ENCODE data around the gene ARHGAP6.

ARHGAP6 gene

GRCh38 chrX:11698702-11699101 lies 33.0 kb upstream of the ARHGAP6 start:
- H3K27me3 ChIP-seq (replicated peaks; ENCODE audit: control insufficient read depth, insufficient read depth, low read length) = no peaks in the 10 kb centered on the region
- no peak for DNase-seq (ENCODE audit: extremely low read depth, insufficient read length)
- no peaks in the 10 kb centered on the region for H3K36me3 ChIP-seq (ENCODE audit: control insufficient read depth, insufficient read depth, low read length)
- H3K4me3 ChIP-seq (replicated peaks; ENCODE audit: low read depth, low read length) = no peak overlapping the region
- no peak for TF ChIP-seq CTCF (IDR thresholded peaks at IDR 0.05; ENCODE audit: insufficient read depth, low read length, poor library complexity, severe bottlenecking)

- H3K4me3 ChIP-seq (replicated peaks; ENCODE audit: low read depth, low read length) = no peak overlapping the region
These were observed 22.5 kb upstream of the ARHGAP6 start for GRCh38 chrX:11688201-11688600.

GRCh38 chrX:11687157-11687556 lies 21.4 kb upstream of the ARHGAP6 start:
- H3K36me3 ChIP-seq (ENCODE audit: control insufficient read depth, insufficient read depth, low read length) = no peaks in the 10 kb centered on the region
- H3K27me3 ChIP-seq (replicated peaks; ENCODE audit: control insufficient read depth, insufficient read depth, low read length) = no peaks in the 10 kb centered on the region
- no peak for TF ChIP-seq CTCF (IDR thresholded peaks at IDR 0.05; ENCODE audit: insufficient read depth, low read length, poor library complexity, severe bottlenecking)
- H3K4me3 ChIP-seq (replicated peaks; ENCODE audit: low read depth, low read length) = no peak overlapping the region
- DNase-seq (ENCODE audit: extremely low read depth, insufficient read length) = no peak

More at GRCh38 chrX:11688201-11688600, 22.5 kb upstream of the ARHGAP6 start:
- no peaks in the 10 kb centered on the region for H3K36me3 ChIP-seq (ENCODE audit: control insufficient read depth, insufficient read depth, low read length)
- TF ChIP-seq CTCF (IDR thresholded peaks at IDR 0.05; ENCODE audit: insufficient read depth, low read length, poor library complexity, severe bottlenecking) = no peak
- no peaks in the 10 kb centered on the region for H3K27me3 ChIP-seq (replicated peaks; ENCODE audit: control insufficient read depth, insufficient read depth, low read length)
- DNase-seq (ENCODE audit: extremely low read depth, insufficient read length) = no peak

- Histone ChIP-seq H3K36me3 (ENCODE audit: control insufficient read depth, insufficient read depth, low read length) (no peaks in the 10 kb centered on the region), H3K27me3 (replicated peaks; ENCODE audit: control insufficient read depth, insufficient read depth, low read length) (no peaks in the 10 kb centered on the region), H3K4me3 (replicated peaks; ENCODE audit: low read depth, low read length) (no peak overlapping the region)
- no peak for DNase-seq (ENCODE audit: extremely low read depth, insufficient read length)
- TF ChIP-seq CTCF (IDR thresholded peaks at IDR 0.05; ENCODE audit: insufficient read depth, low read length, poor library complexity, severe bottlenecking) = no peak
These were observed 17.3 kb upstream of the ARHGAP6 start for GRCh38 chrX:11683057-11683456.

GRCh38 chrX:11678158-11678557 lies 12.4 kb upstream of the ARHGAP6 start:
- DNase-seq (ENCODE audit: extremely low read depth, insufficient read length) = no peak

More at GRCh38 chrX:11678158-11678557, 12.4 kb upstream of the ARHGAP6 start:
- TF ChIP-seq CTCF (IDR thresholded peaks at IDR 0.05; ENCODE audit: insufficient read depth, low read length, poor library complexity, severe bottlenecking) = peak; percentile 33
- Histone ChIP-seq H3K36me3 (ENCODE audit: control insufficient read depth, insufficient read depth, low read length) (no peaks in the 10 kb centered on the region), H3K27me3 (replicated peaks; ENCODE audit: control insufficient read depth, insufficient read depth, low read length) (no peaks in the 10 kb centered on the region), H3K4me3 (replicated peaks; ENCODE audit: low read depth, low read length) (no peak overlapping the region)

All from GM06990 (cell line).